HG03039 (cell line): ENCODE data around the gene MAPK10.
"Not testable (repeated sequence)": the region's sequence is repeated elsewhere in the genome, so short reads cannot be mapped to it uniquely, and the experiment has no call there.

Experiments
- ATAC-seq: cut with Tn5 transposase; IDR thresholded peaks from one replicate; pipeline ENCODE4 v1.9.1; 2021; ENCODE audit warnings: mild to moderate bottlenecking, moderate library complexity; ENCODE audit not compliant: unreplicated experiment

The MAPK10 gene

GRCh38 chr4:86203176-86203575 lies 156.7 kb downstream of the MAPK10 start:
- no peak for ATAC-seq

- ATAC-seq: no peak
These were observed 174.2 kb downstream of the MAPK10 start for GRCh38 chr4:86185659-86186058.

GRCh38 chr4:86184901-86185285 lies 175.0 kb downstream of the MAPK10 start:
- no peak for ATAC-seq

GRCh38 chr4:86184216-86184900 lies 175.5 kb downstream of the MAPK10 start:
- ATAC-seq: no peak

GRCh38 chr4:86181585-86181984 lies 178.3 kb downstream of the MAPK10 start:
- no peak for ATAC-seq

- ATAC-seq: no peak
These were observed 181.6 kb downstream of the MAPK10 start for GRCh38 chr4:86178211-86178610.

- ATAC-seq: no peak
These were observed 185.3 kb downstream of the MAPK10 start for GRCh38 chr4:86174506-86174905.

GRCh38 chr4:86168335-86168734 lies 191.5 kb downstream of the MAPK10 start:
- ATAC-seq: not testable (repeated sequence)

GRCh38 chr4:86160426-86160825 lies 199.4 kb downstream of the MAPK10 start:
- no peak for ATAC-seq

GRCh38 chr4:86159216-86159615 lies 200.6 kb downstream of the MAPK10 start:
- ATAC-seq: no peak

GRCh38 chr4:86156531-86156930 lies 203.3 kb downstream of the MAPK10 start:
- no peak for ATAC-seq

GRCh38 chr4:86155766-86156165 lies 204.1 kb downstream of the MAPK10 start:
- ATAC-seq: no peak

GRCh38 chr4:86152454-86152853 lies 207.4 kb downstream of the MAPK10 start:
- ATAC-seq: no peak

GRCh38 chr4:86151196-86151595 lies 208.7 kb downstream of the MAPK10 start:
- no peak for ATAC-seq

GRCh38 chr4:86141161-86141560 lies 218.7 kb downstream of the MAPK10 start:
- no peak for ATAC-seq

- no peak for ATAC-seq
These were observed 227.4 kb downstream of the MAPK10 start for GRCh38 chr4:86132468-86132867.

GRCh38 chr4:86131456-86131855 lies 228.4 kb downstream of the MAPK10 start:
- ATAC-seq: no peak

- no peak for ATAC-seq
These were observed 229.5 kb downstream of the MAPK10 start for GRCh38 chr4:86130160-86130933.

- no peak for ATAC-seq
These were observed 230.3 kb downstream of the MAPK10 start for GRCh38 chr4:86129546-86129945.

GRCh38 chr4:86122404-86122803 lies 237.4 kb downstream of the MAPK10 start:
- ATAC-seq: no peak

- no peak for ATAC-seq
These were observed 241.1 kb downstream of the MAPK10 start for GRCh38 chr4:86118711-86119110.

- ATAC-seq: no peak
These were observed 242.0 kb downstream of the MAPK10 start for GRCh38 chr4:86117705-86118302.
